Astrocyte (in vitro differentiated cells and primary cell): ENCODE results near the gene UQCR11.

ENCODE experiments used
- CTCF ChIP-seq: IDR thresholded peaks from 2 replicates; pipeline ENCODE4 v1.5.1; 2011; ENCODE audit warnings: low read depth, mild to moderate bottlenecking, inconsistent platforms, low read length, moderate library complexity; ENCODE audit not compliant: insufficient read depth
- EZH2 ChIP-seq: IDR thresholded peaks from 2 replicates; pipeline ENCODE4 v1.6.1; 2012; ENCODE audit warnings: mild to moderate bottlenecking, low read length, inconsistent platforms; ENCODE audit not compliant: insufficient read depth

GRCh38 chr19:1571358-1571757 is 33.9 kb downstream of the UQCR11 start:
- TF ChIP-seq CTCF (no peak), EZH2 (no peak)
